ENCODE measurements around the gene AOAH. TPM values are rescaled to one million over a fixed set of nuclear protein-coding genes. Genes with fewer than 3 reads are reported as not detected.

The AOAH gene
- total RNA-seq, 1 donor from 2014 or later: 2.4 TPM

- Mint-ChIP-seq H3K4me1 (no peaks in the 10 kb centered on the region), H3K4me3 (no peak overlapping the region), H3K27me3 (no peaks in the 10 kb centered on the region), H3K36me3 (ENCODE audit: low read depth) (no peaks in the 10 kb centered on the region), H3K9me3 (no peaks in the 10 kb centered on the region), H3K27ac (no peak overlapping the region)
- ChIA-PET POLR2A (no interaction called here), CTCF (no interaction called here)
- TF ChIP-seq CTCF (IDR thresholded peaks at IDR 0.05): no peak
- no peak for DNase-seq
- intact Hi-C loops (cut with micrococcal nuclease): no loop called here
- no peak for ATAC-seq (ENCODE audit: low read depth)
Measured at GRCh38 chr7:36684954-36685353, 39.3 kb downstream of the AOAH start.

DNA sequence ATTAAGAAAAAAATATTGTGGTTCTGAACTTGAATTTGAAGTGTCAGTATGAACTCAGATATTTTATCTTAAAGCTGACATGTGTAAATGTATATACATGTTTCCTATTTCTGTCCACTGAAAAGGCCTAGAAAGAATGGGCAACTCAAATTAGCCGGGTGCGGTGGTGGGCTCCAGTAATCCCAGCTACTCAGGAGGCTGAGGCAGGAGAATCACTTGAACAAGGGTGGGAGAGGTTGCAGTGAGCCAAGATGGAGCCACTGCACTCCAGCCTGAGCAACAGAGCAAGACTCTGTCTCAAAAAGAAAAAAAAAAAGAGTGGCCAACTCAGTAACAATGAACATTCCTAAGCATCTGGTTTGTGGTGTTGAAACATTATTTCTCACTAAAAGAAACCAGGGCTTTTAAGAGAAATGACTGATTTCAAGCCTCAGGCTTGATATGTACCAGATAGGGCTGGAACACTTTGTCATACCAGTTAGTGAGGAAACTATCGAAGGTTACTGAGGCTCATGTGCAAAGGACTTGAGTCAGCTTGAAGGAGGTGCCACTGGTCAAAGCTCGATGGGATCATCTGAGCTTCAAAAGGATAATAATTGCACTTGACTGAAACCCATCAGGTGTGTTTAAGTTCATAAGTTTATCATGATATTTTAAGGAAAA lies 40.5 kb downstream of the AOAH start:
- intact Hi-C loops (cut with micrococcal nuclease): no loop called here
- DNase-seq (no peak), ATAC-seq (ENCODE audit: low read depth) (no peak)
- Mint-ChIP-seq H3K27me3 (no peaks in the 10 kb centered on the region), H3K27ac (no peak overlapping the region), H3K4me3 (no peak overlapping the region), H3K36me3 (ENCODE audit: low read depth) (no peaks in the 10 kb centered on the region), H3K4me1 (peaks cover 2% of the 10 kb centered on the region), H3K9me3 (no peaks in the 10 kb centered on the region)
- ChIA-PET POLR2A (no interaction called here), CTCF (no interaction called here)
- TF ChIP-seq CTCF (IDR thresholded peaks at IDR 0.05): no peak

DNA sequence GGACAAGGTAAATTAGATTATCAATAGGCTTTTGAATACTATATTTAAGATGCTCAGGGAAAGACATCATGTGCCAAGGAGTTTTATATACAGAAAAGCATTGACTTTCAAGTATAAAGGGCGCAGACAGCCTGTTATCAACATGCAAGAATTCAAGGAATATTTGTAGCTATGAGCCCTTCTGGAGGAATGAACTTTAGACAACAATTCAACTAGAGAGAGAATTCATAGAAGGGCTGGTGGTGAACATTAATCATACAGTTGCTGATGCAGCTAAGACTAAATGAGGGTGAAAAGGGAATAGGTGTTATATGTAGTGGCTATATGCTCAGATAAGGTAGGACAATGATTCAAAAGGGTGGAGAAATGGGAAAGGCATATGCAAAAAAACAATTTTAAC lies 41.2 kb downstream of the AOAH start:
- POLR2A ChIA-PET: no interaction called here
- Mint-ChIP-seq H3K36me3 (ENCODE audit: low read depth) (no peaks in the 10 kb centered on the region), H3K4me3 (no peak overlapping the region), H3K4me1 (peaks cover 9% of the 10 kb centered on the region), H3K27ac (no peak overlapping the region), H3K9me3 (no peaks in the 10 kb centered on the region), H3K27me3 (no peaks in the 10 kb centered on the region)
- ATAC-seq (ENCODE audit: low read depth): no peak
- CTCF ChIA-PET: no interaction called here
- no peak for DNase-seq
- intact Hi-C loops (cut with micrococcal nuclease): no loop called here
- no peak for TF ChIP-seq CTCF (IDR thresholded peaks at IDR 0.05)

DNA sequence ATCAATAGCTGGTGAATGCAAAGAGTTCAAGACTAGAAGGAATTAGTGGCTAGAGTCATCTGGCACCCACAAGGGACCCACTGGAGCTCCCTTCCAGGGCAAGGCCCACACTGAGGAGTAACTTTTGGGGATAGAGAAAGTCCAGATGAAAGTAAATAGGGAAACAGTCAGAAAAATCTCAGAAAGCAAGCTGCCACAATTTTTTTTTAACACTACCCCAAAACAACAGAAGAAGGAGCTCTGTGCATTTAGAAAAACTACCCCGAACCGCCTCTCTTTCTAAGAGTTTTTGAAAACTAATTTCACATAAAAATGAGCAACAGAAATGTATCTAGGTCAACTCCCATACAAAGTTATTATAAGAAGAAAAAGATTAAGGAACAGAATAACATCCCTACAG lies 42.2 kb downstream of the AOAH start:
- no peak for DNase-seq
- POLR2A ChIA-PET: no interaction called here
- intact Hi-C loops (cut with micrococcal nuclease): no loop called here

More for the DNA sequence above, 42.2 kb downstream of the AOAH start:
- Mint-ChIP-seq H3K27me3 (no peaks in the 10 kb centered on the region), H3K4me3 (no peak overlapping the region), H3K9me3 (no peaks in the 10 kb centered on the region), H3K4me1 (peaks cover 15% of the 10 kb centered on the region), H3K27ac (no peak overlapping the region), H3K36me3 (ENCODE audit: low read depth) (no peaks in the 10 kb centered on the region)
- no peak for ATAC-seq (ENCODE audit: low read depth)
- CTCF ChIA-PET: interaction anchor here (1.3 kb wide), 1 partner anchor 11 kb away, joined by 4 read pairs; no protein-coding TSS in a partner anchor
- no peak for TF ChIP-seq CTCF (IDR thresholded peaks at IDR 0.05)

Data from activated B cell treated with CpG ODN at 0.5 μM for 24 hours (primary cell).